Brain microvascular endothelial cell (primary cell): ENCODE measurements around the gene SEC24C.
"Not testable (repeated sequence)": the region's sequence is repeated elsewhere in the genome, so short reads cannot be mapped to it uniquely, and the experiment has no call there.

ENCODE experiments used
- DNase-seq: peaks from one replicate; pipeline ENCODE4 v3.0.0-alpha.2; 2020
- H3K27ac ChIP-seq: fragments of 250-450 bp; sonication (Bioruptor Pico); 2 replicates; pipeline ENCODE4 v1.5.1; 2020; ENCODE audit warnings: mild to moderate bottlenecking, moderate library complexity
- H3K27me3 ChIP-seq: fragments of 250-450 bp; sonication (Bioruptor Pico); replicated peaks from 2 replicates; pipeline ENCODE4 v1.5.1; 2020; ENCODE audit warnings: mild to moderate bottlenecking
- H3K36me3 ChIP-seq: fragments of 250-450 bp; sonication (Bioruptor Pico); replicated peaks from 2 replicates; pipeline ENCODE4 v1.5.1; 2020; ENCODE audit warnings: mild to moderate bottlenecking
- H3K4me3 ChIP-seq: 2 replicates; pipeline ENCODE4 v1.5.1; 2011; ENCODE audit warnings: low read depth, mild to moderate bottlenecking, control low read depth, low read length, moderate library complexity
- in situ Hi-C: cut with HindIII; loops from 2 replicates; pipeline ENCODE4 v1.10.0; 2017; ENCODE audit warnings: low sequenced_read_pairs, low pct_ligation_motif_present
- TF ChIP-seq, protein P1 (sequence below): IDR thresholded peaks from 2 replicates; pipeline ENCODE4 v1.5.1; 2011; ENCODE audit warnings: low read depth, mild to moderate bottlenecking, moderate library complexity, low read length, control low read depth, inconsistent platforms; ENCODE audit errors: missing control alignments

Gene SEC24C

DNA sequence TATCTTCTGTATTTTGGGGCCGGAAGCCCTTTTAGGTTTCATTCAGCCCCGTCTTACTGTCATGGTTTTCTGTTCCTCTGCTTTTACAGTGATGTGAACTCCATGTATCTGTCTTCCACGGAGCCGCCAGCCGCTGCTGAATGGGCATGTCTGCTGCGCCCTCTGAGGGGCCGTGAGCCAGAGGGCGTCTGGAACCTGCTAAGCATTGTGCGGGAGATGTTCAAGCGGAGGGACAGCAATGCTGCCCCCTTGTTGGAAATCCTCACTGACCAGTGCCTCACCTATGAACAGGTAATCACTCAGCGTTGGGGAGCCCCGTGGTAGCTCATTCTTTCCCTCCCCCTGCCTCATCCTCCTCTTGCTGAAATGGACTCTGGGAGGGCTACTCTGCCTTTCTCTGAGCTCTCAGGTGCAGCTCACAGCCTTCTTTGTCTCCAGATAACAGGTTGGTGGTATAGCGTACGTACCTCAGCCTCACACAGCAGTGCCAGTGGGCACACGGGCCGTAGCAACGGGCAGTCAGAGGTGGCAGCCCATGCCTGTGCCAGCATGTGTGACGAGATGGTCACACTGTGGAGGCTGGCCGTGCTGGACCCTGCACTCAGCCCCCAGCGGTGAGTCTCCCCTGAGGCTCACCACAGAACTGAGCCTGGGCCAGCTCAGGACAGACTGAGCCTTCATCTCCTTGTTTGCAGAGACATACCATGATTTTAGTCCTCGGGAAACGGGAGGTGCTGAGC is 46.9 kb downstream of the SEC24C start:
- DNase-seq, result no peak
- in situ Hi-C loops, result no loop called here
- Histone ChIP-seq H3K27me3 (no peaks in the 10 kb centered on the region), H3K27ac (no peak overlapping the region), H3K4me3 (no peak overlapping the region), H3K36me3 (peaks cover 64% of the 10 kb centered on the region)
- TF ChIP-seq, protein P1, sequence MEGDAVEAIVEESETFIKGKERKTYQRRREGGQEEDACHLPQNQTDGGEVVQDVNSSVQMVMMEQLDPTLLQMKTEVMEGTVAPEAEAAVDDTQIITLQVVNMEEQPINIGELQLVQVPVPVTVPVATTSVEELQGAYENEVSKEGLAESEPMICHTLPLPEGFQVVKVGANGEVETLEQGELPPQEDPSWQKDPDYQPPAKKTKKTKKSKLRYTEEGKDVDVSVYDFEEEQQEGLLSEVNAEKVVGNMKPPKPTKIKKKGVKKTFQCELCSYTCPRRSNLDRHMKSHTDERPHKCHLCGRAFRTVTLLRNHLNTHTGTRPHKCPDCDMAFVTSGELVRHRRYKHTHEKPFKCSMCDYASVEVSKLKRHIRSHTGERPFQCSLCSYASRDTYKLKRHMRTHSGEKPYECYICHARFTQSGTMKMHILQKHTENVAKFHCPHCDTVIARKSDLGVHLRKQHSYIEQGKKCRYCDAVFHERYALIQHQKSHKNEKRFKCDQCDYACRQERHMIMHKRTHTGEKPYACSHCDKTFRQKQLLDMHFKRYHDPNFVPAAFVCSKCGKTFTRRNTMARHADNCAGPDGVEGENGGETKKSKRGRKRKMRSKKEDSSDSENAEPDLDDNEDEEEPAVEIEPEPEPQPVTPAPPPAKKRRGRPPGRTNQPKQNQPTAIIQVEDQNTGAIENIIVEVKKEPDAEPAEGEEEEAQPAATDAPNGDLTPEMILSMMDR, result no peak

DNA sequence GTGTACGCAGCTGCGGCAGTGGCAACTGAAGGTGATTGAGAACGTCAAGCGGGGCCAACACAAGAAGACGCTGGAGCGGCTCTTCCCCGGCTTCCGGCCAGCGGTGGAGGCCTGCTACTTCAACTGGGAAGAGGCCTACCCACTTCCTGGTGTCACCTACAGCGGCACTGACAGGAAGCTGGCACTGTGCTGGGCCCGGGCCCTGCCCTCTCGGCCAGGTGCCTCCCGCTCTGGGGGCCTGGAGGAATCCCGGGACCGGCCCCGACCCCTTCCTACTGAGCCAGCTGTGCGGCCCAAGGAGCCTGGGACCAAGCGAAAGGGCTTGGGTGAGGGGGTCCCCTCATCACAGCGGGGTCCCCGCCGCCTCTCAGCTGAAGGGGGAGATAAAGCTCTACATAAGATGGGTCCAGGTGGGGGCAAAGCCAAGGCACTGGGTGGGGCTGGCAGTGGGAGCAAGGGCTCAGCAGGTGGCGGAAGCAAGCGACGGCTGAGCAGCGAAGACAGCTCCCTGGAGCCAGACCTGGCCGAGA is 47.8 kb downstream of the SEC24C start:
- in situ Hi-C loops, result no loop called here
- DNase-seq, result no peak
- Histone ChIP-seq H3K27me3 (no peaks in the 10 kb centered on the region), H3K4me3 (no peak overlapping the region), H3K27ac (no peak overlapping the region), H3K36me3 (peaks cover 71% of the 10 kb centered on the region)
- TF ChIP-seq, protein P1, result no peak

DNA sequence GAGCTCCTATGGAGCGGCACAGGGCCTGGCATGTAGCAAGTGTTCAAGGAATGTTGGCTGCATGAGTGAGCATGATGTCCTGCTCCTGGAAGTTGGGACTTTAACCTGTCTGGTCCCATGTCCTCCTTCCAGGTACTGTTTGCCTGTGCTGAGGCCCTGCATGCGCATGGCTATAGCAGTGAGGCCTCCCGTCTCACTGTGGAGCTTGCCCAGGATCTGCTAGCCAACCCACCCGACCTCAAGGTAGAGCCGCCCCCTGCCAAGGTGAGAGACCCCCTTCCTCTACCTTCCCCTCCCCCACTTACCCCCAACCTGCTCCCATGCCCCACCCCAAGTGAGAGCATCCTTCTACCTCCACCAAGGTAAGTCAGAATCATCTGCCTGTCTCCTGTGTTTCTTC is 49.3 kb downstream of the SEC24C start:
- Histone ChIP-seq H3K27ac (no peak overlapping the region), H3K36me3 (peaks cover 87% of the 10 kb centered on the region), H3K4me3 (no peak overlapping the region), H3K27me3 (no peaks in the 10 kb centered on the region)
- no peak for DNase-seq
- in situ Hi-C loops, result no loop called here
- TF ChIP-seq, protein P1, result no peak

DNA sequence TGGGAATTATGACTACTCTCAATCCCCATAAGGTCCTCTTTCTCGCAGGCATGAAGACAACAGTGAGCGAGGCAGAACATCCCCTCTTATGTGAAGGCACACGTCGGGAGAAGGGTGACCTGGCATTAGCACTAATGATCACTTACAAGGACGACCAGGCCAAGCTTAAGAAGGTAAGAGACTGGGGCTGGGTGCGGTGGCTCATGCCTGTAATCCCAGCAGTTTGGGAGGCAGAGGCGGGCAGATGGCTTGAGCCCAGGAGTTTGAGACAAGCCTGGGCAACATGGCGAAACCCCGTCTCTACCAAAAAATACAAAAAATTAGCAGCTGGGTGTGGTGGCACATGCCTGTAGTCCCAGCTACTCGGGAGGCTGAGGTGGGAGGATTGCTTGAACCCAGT is 51.3 kb downstream of the SEC24C start:
- H3K27me3 ChIP-seq, H3K4me3 ChIP-seq, DNase-seq, in situ Hi-C loops, H3K27ac ChIP-seq: not testable (repeated sequence)
- H3K36me3 ChIP-seq, result peaks cover 94% of the 10 kb centered on the region

DNA sequence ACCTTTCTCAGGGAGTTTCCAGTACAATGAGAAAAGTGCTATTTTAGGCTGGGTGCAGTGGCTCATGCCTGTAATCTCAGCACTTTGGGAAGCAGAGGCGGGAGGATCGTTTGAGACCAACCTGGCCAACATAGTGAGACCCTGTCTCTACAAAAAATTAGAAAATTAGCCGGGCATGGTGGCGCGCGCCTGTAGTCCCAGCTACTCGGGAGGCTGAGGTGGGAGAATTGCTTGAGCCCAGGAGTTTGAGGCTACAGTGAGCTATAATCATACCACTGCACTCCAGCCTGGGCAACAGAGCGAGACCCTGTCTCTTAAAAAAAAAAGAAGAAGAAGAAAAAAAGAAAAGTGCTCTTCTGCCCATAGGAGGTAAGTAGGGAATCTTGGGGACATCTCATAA is 51.9 kb downstream of the SEC24C start:
- peaks cover 92% of the 10 kb centered on the region for H3K36me3 ChIP-seq
- H3K4me3 ChIP-seq, DNase-seq, H3K27ac ChIP-seq, in situ Hi-C loops, H3K27me3 ChIP-seq: not testable (repeated sequence)

DNA sequence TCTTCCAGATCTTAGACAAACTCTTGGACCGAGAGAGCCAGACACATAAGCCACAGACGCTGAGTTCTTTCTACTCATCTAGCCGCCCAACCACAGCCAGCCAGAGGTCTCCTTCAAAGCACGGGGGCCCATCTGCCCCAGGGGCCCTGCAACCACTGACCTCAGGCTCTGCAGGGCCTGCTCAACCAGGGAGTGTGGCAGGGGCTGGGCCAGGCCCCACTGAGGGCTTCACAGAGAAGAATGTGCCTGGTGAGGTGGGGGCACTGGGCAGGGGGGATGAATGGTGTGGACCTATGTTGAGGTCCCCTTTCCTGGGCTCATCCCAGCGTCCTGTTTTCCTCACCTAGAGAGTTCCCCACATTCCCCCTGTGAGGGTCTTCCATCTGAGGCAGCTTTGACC is 52.6 kb downstream of the SEC24C start:
- TF ChIP-seq, protein P1, result no peak
- Histone ChIP-seq H3K36me3 (peaks cover 92% of the 10 kb centered on the region), H3K4me3 (no peak overlapping the region), H3K27me3 (no peaks in the 10 kb centered on the region), H3K27ac (no peak overlapping the region)
- in situ Hi-C loops, result no loop called here
- DNase-seq, result no peak

DNA sequence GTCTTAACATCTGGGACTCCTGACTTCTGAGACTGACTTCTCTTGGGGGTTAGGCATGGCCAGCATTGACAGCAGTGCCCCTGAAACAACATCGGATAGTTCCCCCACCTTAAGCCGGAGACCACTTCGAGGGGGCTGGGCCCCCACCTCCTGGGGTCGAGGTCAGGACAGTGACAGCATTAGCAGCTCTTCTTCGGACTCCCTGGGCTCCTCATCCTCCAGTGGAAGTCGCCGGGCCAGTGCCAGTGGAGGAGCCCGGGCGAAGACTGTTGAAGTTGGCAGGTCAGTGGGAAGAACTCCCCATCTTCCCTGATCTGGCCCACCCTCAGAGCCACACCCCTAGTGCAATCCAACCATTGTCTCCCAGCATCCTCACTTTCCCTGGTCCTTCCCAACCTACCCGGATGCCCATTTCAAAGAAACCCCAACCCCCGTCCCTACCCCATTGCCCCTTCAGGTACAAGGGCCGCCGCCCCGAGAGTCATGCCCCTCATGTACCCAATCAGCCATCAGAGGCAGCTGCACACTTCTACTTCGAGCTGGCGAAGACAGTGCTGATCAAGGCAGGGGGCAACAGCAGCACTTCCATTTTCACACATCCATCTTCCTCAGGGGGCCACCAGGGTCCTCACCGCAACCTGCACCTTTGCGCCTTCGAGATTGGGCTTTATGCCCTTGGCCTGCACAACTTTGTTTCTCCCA is 53.3 kb downstream of the SEC24C start:
- no peak overlapping the region for H3K4me3 ChIP-seq
- no peaks in the 10 kb centered on the region for H3K27me3 ChIP-seq
- in situ Hi-C loops, result no loop called here
- TF ChIP-seq, protein P1, result no peak
- peaks cover 92% of the 10 kb centered on the region for H3K36me3 ChIP-seq
- DNase-seq, result no peak
- H3K27ac ChIP-seq, result no peak overlapping the region
